IPS-15b (cell line): Measurements from ENCODE around the gene CYBA.

ENCODE experiments used
- H3K27me3 ChIP-seq: one replicate; pipeline ENCODE4 v1.6.1; 2013; ENCODE audit warnings: low read length; ENCODE audit not compliant: control insufficient read depth, insufficient read depth
- H3K36me3 ChIP-seq: one replicate; pipeline ENCODE4 v1.6.1; 2013; ENCODE audit warnings: low read length; ENCODE audit not compliant: control insufficient read depth, insufficient read depth
- H3K4me1 ChIP-seq: one replicate; pipeline ENCODE4 v1.6.1; 2013; ENCODE audit warnings: mild to moderate bottlenecking, low read length; ENCODE audit not compliant: control insufficient read depth, insufficient read depth
- H3K4me3 ChIP-seq: one replicate; pipeline ENCODE4 v1.5.1; 2013; ENCODE audit warnings: low read depth, low read length
- H3K9ac ChIP-seq: one replicate; pipeline ENCODE4 v1.6.1; 2013; ENCODE audit warnings: low read depth, mild to moderate bottlenecking, low read length
- H3K9me3 ChIP-seq: one replicate; pipeline ENCODE4 v1.6.1; 2013; ENCODE audit warnings: mild to moderate bottlenecking, low read length; ENCODE audit not compliant: control insufficient read depth, insufficient read depth

Gene CYBA

DNA sequence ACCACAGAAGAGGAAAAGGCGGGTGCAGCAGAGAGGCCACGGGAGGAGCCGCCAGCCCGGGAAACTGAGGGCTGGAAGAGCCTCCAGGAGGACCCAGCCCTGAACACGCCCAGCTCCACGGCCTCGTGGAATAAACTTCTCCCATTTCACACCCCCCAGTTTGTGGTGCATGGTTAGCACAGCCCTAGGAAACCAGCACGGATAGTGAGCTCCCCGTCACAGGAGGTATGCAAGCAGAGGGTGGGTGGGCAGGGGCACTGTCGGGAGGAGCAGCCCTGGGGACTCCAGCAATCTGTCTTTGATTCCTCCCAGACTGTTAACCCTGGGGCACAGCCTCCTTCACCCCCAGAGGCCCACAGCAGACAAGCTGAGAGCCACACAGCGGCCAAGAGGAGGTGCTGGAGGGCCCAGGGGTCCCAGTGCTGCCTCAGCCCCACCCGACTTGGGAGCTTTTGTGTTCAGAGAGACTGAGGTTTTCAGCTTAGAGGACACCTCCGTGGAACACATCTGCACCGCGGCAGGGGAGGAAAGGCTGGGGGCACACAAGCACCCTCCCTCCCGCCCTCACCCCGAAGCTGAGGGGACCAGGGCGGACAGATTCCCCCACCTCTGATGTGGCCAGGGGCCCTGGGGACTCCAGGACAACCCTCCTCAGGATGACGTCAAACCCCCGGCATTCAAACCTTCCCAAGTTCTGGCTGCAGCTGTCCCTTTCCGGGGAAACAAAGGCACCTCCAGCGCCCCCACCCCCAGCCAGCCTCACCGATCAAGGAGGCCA lies 14.2 kb downstream of the CYBA start:
- Histone ChIP-seq H3K4me3 (no peak overlapping the region), H3K9ac (no peak overlapping the region), H3K36me3 (peaks cover 5% of the 10 kb centered on the region), H3K4me1 (peaks cover 4% of the 10 kb centered on the region), H3K27me3 (no peaks in the 10 kb centered on the region), H3K9me3 (no peaks in the 10 kb centered on the region)

DNA sequence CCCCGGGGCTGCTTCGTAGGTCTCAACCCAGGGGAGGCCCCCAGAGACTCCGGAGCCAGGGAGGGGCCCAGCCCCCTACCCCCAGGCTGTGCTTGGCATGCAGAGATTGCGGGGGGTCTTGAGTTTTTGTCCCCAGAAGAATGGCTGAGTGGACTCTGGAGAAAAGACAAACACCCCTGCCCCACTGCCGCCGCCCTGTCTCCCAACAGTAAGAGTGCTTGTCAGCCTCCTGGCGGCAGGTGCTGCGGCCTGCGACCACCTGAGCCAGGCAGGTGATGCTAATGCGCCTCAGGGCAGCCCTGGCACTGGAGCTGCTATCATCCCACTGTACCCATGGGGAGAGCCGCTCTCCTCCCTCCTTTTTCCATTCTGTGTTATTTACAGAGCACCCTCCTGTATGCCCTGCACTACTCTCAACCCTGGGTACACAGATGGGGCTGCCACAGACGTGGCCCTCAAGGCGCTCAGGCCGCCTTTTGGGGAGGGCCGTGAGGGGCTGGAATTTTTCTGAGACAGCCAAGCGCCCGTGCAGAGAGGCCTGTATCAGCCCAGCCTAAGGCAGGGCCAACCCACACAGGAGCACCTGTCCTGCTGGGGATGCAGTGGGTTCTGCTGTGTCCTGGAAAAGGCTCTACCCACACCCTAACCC lies 15.1 kb downstream of the CYBA start:
- Histone ChIP-seq H3K4me3 (no peak overlapping the region), H3K9me3 (no peaks in the 10 kb centered on the region), H3K27me3 (no peaks in the 10 kb centered on the region), H3K9ac (no peak overlapping the region), H3K36me3 (peaks cover 8% of the 10 kb centered on the region), H3K4me1 (peaks cover 4% of the 10 kb centered on the region)

DNA sequence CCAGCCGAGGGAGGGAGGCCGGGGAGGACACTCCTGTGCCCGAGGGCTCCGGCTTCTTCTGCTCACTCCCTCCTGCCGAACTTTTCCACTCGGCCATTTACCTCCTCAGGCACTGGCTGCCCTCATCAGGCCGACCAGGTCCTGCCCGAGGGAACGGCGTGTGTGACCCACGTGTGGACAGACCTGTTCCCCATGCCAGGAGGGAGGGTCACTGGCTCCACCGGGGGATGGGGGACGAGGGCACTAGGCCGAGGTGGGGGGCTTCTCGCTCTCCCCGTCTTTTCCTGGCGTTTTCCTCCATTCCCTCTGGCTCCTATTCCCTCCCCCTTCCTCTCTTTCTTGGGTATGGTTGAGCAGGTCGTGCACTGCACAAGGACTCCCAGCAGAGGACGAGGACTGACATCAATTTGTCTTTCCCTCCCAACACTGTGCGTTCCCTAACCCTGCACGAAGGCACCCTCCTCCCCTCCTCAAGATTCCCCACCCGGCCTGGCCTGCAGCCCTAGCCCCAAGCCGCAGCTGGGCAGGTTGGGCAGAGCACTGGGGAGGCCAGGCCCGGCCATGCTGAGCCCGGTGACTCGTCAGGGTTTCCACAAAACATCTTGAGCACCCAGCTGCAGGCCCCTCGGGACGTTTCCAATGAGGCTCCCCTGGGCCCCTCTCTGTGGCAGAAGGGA lies 15.7 kb downstream of the CYBA start:
- Histone ChIP-seq H3K9ac (no peak overlapping the region), H3K27me3 (no peaks in the 10 kb centered on the region), H3K4me3 (peak overlapping the region; percentile 69), H3K36me3 (peaks cover 11% of the 10 kb centered on the region), H3K9me3 (no peaks in the 10 kb centered on the region), H3K4me1 (peaks cover 4% of the 10 kb centered on the region)

DNA sequence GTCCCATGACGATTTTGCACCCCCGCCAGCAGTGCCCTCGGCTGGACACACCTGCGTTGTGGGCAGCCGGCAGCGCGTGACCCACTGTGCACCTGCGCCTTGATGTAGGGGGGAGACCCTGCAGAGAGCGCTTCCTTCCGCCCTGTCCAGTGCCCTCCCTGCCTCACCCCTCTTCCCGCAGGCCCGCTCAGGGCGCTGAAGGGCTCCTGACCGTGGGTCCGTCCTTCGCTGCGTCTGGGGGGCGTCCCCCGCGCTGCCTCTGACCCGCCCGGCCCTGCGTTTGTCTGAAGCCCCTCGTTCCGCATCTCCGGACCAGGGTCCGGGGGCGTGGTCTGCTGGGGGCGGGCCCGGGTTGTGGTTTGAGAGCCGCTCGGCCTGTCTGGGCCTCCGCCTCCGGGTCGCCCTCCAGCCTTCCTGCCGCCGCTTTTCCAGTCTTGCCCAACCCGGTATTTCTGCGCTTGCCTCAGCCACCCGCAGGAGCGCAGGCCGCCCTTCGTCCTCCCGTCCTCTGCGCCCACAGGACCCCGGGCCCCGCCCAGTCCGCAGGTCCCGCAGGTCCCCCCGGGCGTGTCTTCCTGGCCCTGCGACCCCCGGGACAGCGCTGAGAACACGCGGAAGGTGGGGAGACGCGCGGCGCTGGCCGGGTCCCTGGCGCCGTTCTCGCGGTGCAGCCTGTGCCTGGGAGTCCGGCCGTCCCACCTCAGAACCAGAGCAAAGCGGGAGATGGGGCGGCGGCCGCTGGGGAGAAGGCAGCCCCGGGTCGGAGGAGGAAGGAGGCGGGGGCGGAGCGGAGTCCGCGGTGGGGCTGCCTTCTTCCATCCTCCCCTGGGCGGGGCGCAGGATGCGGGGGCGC lies 16.5 kb downstream of the CYBA start:
- Histone ChIP-seq H3K4me1 (peaks cover 4% of the 10 kb centered on the region), H3K9ac (peak overlapping the region; percentile 54), H3K4me3 (peak overlapping the region; percentile 69)

DNA sequence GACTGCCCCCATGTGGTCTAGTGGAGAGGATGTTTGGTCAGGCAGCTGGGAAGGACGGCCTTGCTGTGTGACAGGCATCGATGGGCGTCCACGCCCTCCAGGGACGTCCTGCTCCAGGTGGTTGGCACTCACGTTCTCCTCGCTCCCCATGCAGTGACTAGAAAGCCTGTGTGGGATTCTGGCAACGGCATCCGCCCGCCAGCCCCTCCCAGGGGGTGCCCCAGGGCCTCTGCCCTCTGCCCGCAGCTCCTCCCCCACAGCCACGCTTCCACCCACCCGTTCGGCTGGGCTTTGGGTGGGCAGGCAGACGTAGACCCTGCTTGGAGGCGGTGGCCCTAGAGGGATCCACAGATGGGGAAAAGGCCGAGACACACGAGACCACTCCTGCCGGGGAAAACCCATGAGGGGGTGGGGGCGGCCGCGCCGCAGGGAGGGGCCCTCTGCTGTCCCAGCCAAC lies 17.1 kb downstream of the CYBA start:
- H3K27me3 ChIP-seq: no peaks in the 10 kb centered on the region
- H3K9ac ChIP-seq: no peak overlapping the region
- peak overlapping the region; percentile 69 for H3K4me3 ChIP-seq
- peaks cover 3% of the 10 kb centered on the region for H3K4me1 ChIP-seq
- H3K9me3 ChIP-seq: no peaks in the 10 kb centered on the region
- peaks cover 13% of the 10 kb centered on the region for H3K36me3 ChIP-seq

More for the DNA sequence above, 16.5 kb downstream of the CYBA start:
- peaks cover 13% of the 10 kb centered on the region for H3K36me3 ChIP-seq
- H3K27me3 ChIP-seq: no peaks in the 10 kb centered on the region
- H3K9me3 ChIP-seq: no peaks in the 10 kb centered on the region

DNA sequence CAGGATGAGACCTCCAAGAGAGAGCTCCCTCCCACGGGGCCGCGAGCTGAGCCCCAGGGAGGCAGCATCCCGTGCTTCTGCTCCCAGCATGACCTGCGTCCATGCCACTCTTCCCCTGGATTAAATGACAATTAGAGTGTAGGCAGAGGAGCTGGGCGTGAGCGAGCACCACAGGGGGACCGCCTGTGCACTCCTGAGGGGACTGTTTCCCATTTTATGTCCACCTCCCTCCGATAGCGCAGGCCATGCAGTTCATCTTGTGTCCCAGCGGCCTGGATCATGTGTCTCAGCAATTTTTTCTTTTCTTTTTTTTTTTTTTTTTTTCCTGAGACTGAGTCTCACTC lies 18.3 kb downstream of the CYBA start:
- peaks cover 20% of the 10 kb centered on the region for H3K36me3 ChIP-seq
- H3K9me3 ChIP-seq: no peaks in the 10 kb centered on the region
- no peak overlapping the region for H3K4me3 ChIP-seq
- H3K9ac ChIP-seq: no peak overlapping the region
- no peaks in the 10 kb centered on the region for H3K4me1 ChIP-seq
- no peaks in the 10 kb centered on the region for H3K27me3 ChIP-seq

DNA sequence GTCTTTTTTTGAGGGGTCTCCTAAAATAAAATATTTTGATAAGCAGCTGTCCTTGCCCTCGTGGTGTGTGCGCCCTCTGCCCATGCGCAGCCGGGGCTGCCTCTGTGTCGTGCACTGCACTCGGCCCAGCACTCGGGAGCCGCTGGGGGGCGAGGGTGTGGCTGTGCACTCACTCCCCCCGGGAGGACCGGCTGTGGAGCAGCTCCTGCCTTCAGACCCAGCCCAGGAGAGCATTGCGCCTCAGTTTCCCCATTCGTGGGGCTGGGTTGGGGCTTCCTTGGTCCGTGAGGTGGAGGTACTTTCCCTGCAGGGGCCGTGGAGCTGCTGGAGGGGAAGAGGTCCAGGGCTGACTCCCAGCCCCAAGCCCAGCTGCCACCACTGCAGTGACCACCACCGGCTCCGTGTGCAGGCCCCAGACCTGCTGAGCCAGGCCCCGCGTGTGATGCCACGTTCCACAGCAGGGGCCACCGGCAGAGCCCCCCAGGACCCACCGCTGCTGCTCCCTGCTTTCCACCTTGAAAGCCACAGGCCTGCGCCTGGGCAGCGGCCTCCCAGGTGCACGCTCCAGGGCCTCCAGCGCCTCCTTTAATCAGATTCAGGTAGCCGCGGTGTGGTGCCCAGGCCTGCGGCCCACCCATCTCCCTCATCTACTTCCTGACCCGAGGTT lies 18.8 kb downstream of the CYBA start:
- H3K36me3 ChIP-seq: peaks cover 25% of the 10 kb centered on the region
- H3K27me3 ChIP-seq: no peaks in the 10 kb centered on the region
- no peak overlapping the region for H3K9ac ChIP-seq
- H3K4me1 ChIP-seq: no peaks in the 10 kb centered on the region
- no peak overlapping the region for H3K4me3 ChIP-seq
- no peaks in the 10 kb centered on the region for H3K9me3 ChIP-seq

DNA sequence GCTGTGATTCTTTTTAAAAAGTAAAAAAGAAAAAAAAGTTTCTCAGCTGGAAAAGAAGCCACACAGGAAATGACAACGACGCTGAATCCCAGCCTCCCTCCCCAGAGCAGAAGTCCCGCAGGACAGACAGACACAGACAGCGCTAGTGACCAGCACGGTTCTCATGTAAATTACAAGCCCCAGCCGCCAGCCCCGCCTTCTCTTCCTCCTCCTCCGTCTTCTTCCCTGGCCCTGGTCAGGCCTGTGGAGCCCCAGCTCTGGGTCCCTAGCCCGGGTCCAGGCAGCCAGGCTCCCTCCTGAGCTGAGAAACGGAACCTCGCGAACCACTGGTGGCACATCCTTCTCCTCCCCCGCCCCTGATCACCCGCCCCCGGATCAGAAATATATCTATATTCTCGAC lies 19.5 kb downstream of the CYBA start:
- no peak overlapping the region for H3K9ac ChIP-seq
- H3K4me1 ChIP-seq: no peaks in the 10 kb centered on the region
- H3K36me3 ChIP-seq: peaks cover 25% of the 10 kb centered on the region
- no peaks in the 10 kb centered on the region for H3K9me3 ChIP-seq
- H3K4me3 ChIP-seq: no peak overlapping the region
- H3K27me3 ChIP-seq: no peaks in the 10 kb centered on the region

DNA sequence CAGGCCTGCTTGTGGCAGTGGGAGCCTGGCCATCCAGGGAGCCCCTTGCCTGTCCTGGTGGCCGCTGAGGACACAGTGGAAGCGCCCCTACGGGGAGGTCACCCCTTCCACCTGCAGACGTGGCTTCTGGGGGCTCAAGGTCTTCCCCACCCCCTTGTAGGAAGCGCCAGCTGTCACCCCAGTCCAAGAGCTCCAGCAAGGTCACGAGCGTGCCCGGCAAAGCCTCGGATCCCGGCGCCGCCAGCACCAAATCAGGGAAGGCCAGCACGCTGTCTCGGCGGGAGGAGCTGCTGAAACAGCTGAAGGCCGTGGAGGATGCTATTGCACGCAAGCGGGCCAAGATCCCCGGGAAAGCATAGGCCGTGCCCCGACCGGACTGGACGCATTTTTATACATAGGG lies 19.9 kb downstream of the CYBA start:
- H3K36me3 ChIP-seq: peaks cover 27% of the 10 kb centered on the region
- no peaks in the 10 kb centered on the region for H3K9me3 ChIP-seq

DNA sequence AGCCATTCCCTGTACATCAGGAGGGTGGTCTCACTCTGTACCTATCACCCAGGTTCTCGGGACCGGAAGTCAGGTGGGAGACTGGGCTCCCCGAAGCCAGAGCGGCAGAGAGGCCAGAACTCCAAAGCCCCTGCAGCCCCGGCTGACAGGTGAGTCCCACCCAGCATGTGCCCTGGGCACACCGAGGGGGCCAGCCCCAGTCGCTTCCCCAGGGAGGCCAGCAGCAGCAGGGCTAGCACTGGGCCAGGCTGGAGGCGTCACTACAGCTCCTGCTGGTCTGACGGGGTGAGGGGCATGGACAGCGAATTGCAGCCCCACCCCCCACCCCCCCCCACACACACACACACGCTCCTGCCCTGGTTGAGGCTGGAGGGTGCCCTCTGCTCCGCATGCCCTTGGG lies 20.4 kb downstream of the CYBA start:
- H3K4me3 ChIP-seq: no peak overlapping the region
- no peaks in the 10 kb centered on the region for H3K27me3 ChIP-seq
- no peak overlapping the region for H3K9ac ChIP-seq
- no peaks in the 10 kb centered on the region for H3K4me1 ChIP-seq
- H3K9me3 ChIP-seq: no peaks in the 10 kb centered on the region
- peaks cover 27% of the 10 kb centered on the region for H3K36me3 ChIP-seq

More for the DNA sequence above, 19.9 kb downstream of the CYBA start:
- H3K9ac ChIP-seq: no peak overlapping the region
- no peaks in the 10 kb centered on the region for H3K4me1 ChIP-seq
- H3K27me3 ChIP-seq: no peaks in the 10 kb centered on the region
- no peak overlapping the region for H3K4me3 ChIP-seq

DNA sequence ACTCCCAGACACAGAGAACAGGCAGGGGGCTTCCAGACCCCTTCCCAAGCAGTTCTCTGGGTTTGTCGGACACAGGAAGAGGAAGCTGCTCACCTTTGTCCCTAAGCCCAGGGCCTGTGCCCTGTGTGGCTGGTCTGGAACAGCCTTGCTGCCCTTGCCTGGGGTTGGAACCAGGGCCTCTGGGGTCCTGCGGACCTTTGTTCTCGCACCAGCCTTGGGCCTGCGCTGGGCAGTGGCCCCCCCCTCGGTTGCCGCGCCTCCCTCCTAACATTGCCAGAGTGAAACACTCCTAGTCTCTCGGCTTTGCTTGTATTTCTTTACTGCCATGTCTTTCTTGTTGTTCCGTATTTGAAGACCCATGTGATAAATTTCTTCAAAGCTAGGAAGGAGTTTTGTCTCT lies 21.0 kb downstream of the CYBA start:
- no peaks in the 10 kb centered on the region for H3K4me1 ChIP-seq
- H3K9ac ChIP-seq: no peak overlapping the region
- no peaks in the 10 kb centered on the region for H3K27me3 ChIP-seq
- H3K9me3 ChIP-seq: no peaks in the 10 kb centered on the region
- no peak overlapping the region for H3K4me3 ChIP-seq
- peaks cover 33% of the 10 kb centered on the region for H3K36me3 ChIP-seq
